GM13977 (cell line): ENCODE results near the gene XKR3.

Experiments used
- DNase-seq: peaks from one replicate; pipeline ENCODE4 v3.0.0; 2012; ENCODE audit warnings: low spot score
- CTCF ChIP-seq: IDR thresholded peaks from 2 replicates; pipeline ENCODE4 v1.5.1; 2012; ENCODE audit warnings: mild to moderate bottlenecking, control low read depth; ENCODE audit not compliant: insufficient read depth; ENCODE audit errors: extremely low read depth, missing control alignments
- in situ Hi-C: fragments of 300-500 bp; cut with MboI; formaldehyde crosslinking; loops from one replicate; pipeline ENCODE4 v1.12.0; 2022; ENCODE audit warnings: low sequenced_read_pairs, low pct_unique_long_range_greater_than_20kb, mixed read lengths, inconsistent platforms; ENCODE audit not compliant: unreplicated experiment

The XKR3 gene

GRCh38 chr22:16827506-16827905 lies 2.3 kb upstream of the XKR3 start:
- DNase-seq, result no peak
- in situ Hi-C loops, result no loop called here
- no peak for TF ChIP-seq CTCF

DNA sequence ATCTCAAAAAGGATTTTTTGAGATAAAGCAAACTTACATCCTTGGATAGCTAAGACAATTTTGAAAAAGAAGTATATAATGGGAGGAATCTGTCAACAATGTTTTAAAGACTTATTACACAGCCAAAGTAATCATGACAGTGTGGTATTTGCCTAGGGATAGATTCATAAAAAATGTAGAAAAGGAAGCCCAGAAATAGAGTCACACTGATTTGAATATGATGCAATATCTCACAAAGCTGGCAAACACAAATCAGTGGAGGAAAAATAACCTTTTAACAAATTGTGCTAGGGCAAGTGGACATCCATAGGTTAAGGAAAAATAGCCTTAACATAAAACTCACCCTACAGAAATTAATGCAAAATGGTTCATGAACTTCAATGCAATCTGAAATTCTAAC lies 6.0 kb downstream of the XKR3 start:
- DNase-seq, result no peak
- no peak for TF ChIP-seq CTCF
- in situ Hi-C loops, result no loop called here

DNA sequence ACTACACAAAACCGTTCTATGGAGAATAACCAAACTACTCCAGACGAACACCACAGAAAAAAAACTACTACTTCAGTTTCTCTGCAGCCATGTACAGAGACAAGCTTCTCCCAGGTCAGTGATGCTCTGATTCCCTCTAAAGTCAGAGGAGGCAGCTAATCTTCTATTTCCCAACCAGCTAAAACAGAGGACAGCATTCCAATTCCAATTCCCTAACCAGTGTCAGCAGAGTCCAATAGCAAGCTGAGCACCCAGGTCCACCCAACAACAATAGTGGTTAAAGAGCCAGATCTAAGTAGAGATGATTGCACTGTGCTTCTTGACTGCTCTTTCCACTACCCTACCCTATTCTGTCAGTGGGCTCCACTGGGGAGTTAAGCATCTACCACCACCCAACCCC lies 6.7 kb downstream of the XKR3 start:
- no peak for TF ChIP-seq CTCF
- no peak for DNase-seq
- in situ Hi-C loops, result no loop called here

GRCh38 chr22:16815073-16815472 lies 10.1 kb downstream of the XKR3 start:
- in situ Hi-C loops, result no loop called here
- DNase-seq, result no peak
- TF ChIP-seq CTCF, result no peak

- DNase-seq, result no peak
- in situ Hi-C loops, result no loop called here
- no peak for TF ChIP-seq CTCF
These were observed 14.9 kb downstream of the XKR3 start for GRCh38 chr22:16810188-16810802.

DNA sequence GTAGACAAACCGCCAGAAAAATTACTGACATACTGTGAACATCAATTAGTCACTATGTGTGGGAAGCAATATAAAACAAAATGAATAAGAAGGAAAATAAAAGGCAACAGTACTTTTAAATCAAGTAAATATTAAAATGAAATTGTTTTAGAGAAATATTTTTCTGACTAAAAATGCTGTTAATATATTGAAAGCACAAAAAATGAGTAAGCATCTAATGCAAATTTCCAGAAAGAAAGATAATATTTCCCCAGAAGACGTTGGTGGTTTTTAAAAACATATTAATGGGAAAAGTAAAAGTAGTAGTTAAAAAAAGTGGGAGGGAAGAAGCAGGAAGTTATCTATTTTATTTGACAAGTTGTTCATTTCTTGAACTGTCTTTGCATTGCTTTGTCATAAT lies 16.5 kb downstream of the XKR3 start:
- in situ Hi-C loops, result no loop called here
- TF ChIP-seq CTCF, result no peak
- no peak for DNase-seq

- DNase-seq, result no peak
These were observed 18.1 kb downstream of the XKR3 start for GRCh38 chr22:16807109-16807508.

More at GRCh38 chr22:16807109-16807508, 18.1 kb downstream of the XKR3 start:
- TF ChIP-seq CTCF, result no peak
- in situ Hi-C loops, result no loop called here
